ENCODE measurements around the gene SSTR4. TPM values are rescaled to one million over a fixed set of nuclear protein-coding genes. Genes with fewer than 3 reads are reported as not detected.

The SSTR4 gene
- polyA plus RNA-seq, 2 of the 4 experiments (the other 2 are of a cell fraction), result 0.08 TPM; not detected in 1

- FAIRE-seq, result no peak
- Histone ChIP-seq H3K4me3 (no peak overlapping the region), H3K4me2 (peak overlapping the region; percentile 42; the same call in 2 of the 3 replicates), H3K27ac (peak overlapping the region; percentile 8 to 37; a peak in 5 of 6 replicates), H3K4me1 (peaks cover 18% of the 10 kb centered on the region), H3K9me3 (no peaks in the 10 kb centered on the region)
- no peak for TF ChIP-seq FOXS1 (CRISPR knock-in tag; IDR thresholded peaks at IDR 0.05)
- peak; percentile 30; the same call in 1 of the 2 replicates for TF ChIP-seq FOSL2 (IDR thresholded peaks at IDR 0.05)
- TF ChIP-seq FOSL2 (CRISPR knock-in tag; IDR thresholded peaks at IDR 0.05), result peak; percentile 65
- peak; percentile 64 for TF ChIP-seq SMC3 (IDR thresholded peaks at IDR 0.05)
- peak; percentile 71 to 82 for TF ChIP-seq RAD21 (conservative IDR thresholded peaks at IDR 0.05 in 1 of 2, IDR thresholded peaks at IDR 0.05 in 1 of 2)
- TF ChIP-seq, protein P1, sequence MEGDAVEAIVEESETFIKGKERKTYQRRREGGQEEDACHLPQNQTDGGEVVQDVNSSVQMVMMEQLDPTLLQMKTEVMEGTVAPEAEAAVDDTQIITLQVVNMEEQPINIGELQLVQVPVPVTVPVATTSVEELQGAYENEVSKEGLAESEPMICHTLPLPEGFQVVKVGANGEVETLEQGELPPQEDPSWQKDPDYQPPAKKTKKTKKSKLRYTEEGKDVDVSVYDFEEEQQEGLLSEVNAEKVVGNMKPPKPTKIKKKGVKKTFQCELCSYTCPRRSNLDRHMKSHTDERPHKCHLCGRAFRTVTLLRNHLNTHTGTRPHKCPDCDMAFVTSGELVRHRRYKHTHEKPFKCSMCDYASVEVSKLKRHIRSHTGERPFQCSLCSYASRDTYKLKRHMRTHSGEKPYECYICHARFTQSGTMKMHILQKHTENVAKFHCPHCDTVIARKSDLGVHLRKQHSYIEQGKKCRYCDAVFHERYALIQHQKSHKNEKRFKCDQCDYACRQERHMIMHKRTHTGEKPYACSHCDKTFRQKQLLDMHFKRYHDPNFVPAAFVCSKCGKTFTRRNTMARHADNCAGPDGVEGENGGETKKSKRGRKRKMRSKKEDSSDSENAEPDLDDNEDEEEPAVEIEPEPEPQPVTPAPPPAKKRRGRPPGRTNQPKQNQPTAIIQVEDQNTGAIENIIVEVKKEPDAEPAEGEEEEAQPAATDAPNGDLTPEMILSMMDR (IDR thresholded peaks at IDR 0.05), result peak; percentile 43; the same call in 2 of the 3 replicates
- peak; percentile 93 to 98 for ATAC-seq
- CTCF ChIA-PET, result interaction anchor here (0.6 to 11.3 kb wide), 22 partner anchors 12 to 723 kb away, joined by 3 to 125 read pairs (median 4); partner anchors contain the start of genes CD93 and THBD
- DNase-seq (ENCODE audit: low read depth in 1 of 2, low spot score in 1 of 2), result peak; percentile 67 to 75
- WGBS (ENCODE audit: missing lambda C conversion rate), result 51% methylated on average over 8 of the region's 8 CpGs
- POLR2A ChIA-PET, result interaction anchor here (1.3 kb wide), 1 partner anchor 11 kb away, joined by 4 read pairs; no protein-coding TSS in a partner anchor
Measured at GRCh38 chr20:23061734-23062561, 26.8 kb downstream of the SSTR4 start.

DNA sequence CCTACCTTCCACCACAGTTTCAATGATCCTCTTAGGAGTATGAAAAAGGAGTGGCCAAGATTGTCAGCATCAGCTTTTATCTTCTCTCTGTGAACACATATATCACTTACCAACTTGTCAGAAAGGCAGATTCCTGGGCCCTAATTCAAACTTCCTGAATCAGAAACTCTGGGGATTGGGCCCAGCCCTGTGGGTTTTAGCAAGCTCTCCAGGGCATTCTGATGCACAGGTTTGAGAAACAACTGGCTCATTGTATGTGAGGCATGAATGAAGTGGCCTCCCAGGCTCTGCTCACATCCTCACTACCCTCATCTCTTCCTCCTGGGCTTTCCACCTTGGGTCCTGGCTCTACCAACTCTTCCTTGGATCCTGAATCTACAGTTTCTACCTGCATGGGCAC is 27.5 kb downstream of the SSTR4 start:
- FAIRE-seq (no peak), ATAC-seq (no peak), DNase-seq (ENCODE audit: low read depth in 1 of 2, low spot score in 1 of 2) (no peak)
- TF ChIP-seq PHF8 (IDR thresholded peaks at IDR 0.05; ENCODE audit: borderline replicate concordance, low read depth), result no peak
- TF ChIP-seq HOXA7 (CRISPR knock-in tag; IDR thresholded peaks at IDR 0.05), result no peak
- no peak for TF ChIP-seq RARB (CRISPR knock-in tag; IDR thresholded peaks at IDR 0.05)
- no peak for TF ChIP-seq SREBF2 (IDR thresholded peaks at IDR 0.05)
- peaks cover 18% of the 10 kb centered on the region for H3K4me1 ChIP-seq
- no peak overlapping the region for H3K4me3 ChIP-seq
- ChIA-PET POLR2A (interaction anchor here (1.3 kb wide), 1 partner anchor 12 kb away, joined by 4 read pairs; no protein-coding TSS in a partner anchor), CTCF (interaction anchor here (0.6 to 11.3 kb wide), 18 partner anchors 13 to 724 kb away, joined by 3 to 125 read pairs (median 5); partner anchors contain the start of genes CD93 and THBD)
- H3K4me2 ChIP-seq, result no peak overlapping the region
- peak overlapping the region in 1 of 2 experiments; percentile 35; a peak in 2 of 6 replicates for H3K27ac ChIP-seq
- H3K9me3 ChIP-seq, result no peaks in the 10 kb centered on the region

- ChIA-PET POLR2A (no interaction called here), CTCF (interaction anchor here (0.6 to 11.3 kb wide), 11 partner anchors 13 to 724 kb away, joined by 3 to 125 read pairs (median 7); partner anchors contain the start of gene THBD)
- no peak for ATAC-seq
- TF ChIP-seq RFX5 (IDR thresholded peaks at IDR 0.05) (no peak), CBX8 (IDR thresholded peaks at IDR 0.05) (no peak), PHF8 (IDR thresholded peaks at IDR 0.05; ENCODE audit: borderline replicate concordance, low read depth) (no peak), SREBF2 (IDR thresholded peaks at IDR 0.05) (no peak), CBX2 (IDR thresholded peaks at IDR 0.05; ENCODE audit: borderline replicate concordance, low read depth) (no peak), HOXA7 (CRISPR knock-in tag; IDR thresholded peaks at IDR 0.05) (no peak), ZSCAN20 (CRISPR knock-in tag; IDR thresholded peaks at IDR 0.05) (no peak), GATA3 (IDR thresholded peaks at IDR 0.05; ENCODE audit: borderline replicate concordance) (no peak), HOXB5 (CRISPR knock-in tag; IDR thresholded peaks at IDR 0.05) (no peak), RCOR1 (IDR thresholded peaks at IDR 0.05; ENCODE audit: low read depth, low read length) (no peak), POLR2A (IDR thresholded peaks at IDR 0.05; ENCODE audit: low read length) (no peak)
- Histone ChIP-seq H3K27ac (no peak overlapping the region), H3K4me1 (peaks cover 18% of the 10 kb centered on the region), H3K9me3 (no peaks in the 10 kb centered on the region), H3K4me2 (no peak overlapping the region), H3K4me3 (no peak overlapping the region)
- DNase-seq (ENCODE audit: low read depth in 1 of 2, low spot score in 1 of 2), result no peak
- no peak for FAIRE-seq
- WGBS (ENCODE audit: missing lambda C conversion rate), result 73% methylated on average over 3 of the region's 3 CpGs
Measured at GRCh38 chr20:23063168-23063567, 28.1 kb downstream of the SSTR4 start.
